Common myeloid progenitor, CD34-positive (primary cell): Measurements from ENCODE around the gene IL3.

ENCODE experiments used
- CTCF ChIA-PET: fragments of 350-600 bp; sonication (Branson Sonifier 250); formaldehyde crosslinking; loops from one replicate; lab custom pipeline; 2021; ENCODE audit warnings: antibody characterized with exemption; lab: Charles Lee
- POLR2A ChIA-PET: fragments of 350-600 bp; sonication (Branson Sonifier 250); formaldehyde crosslinking; loops from one replicate; lab custom pipeline; 2021; ENCODE audit warnings: antibody characterized with exemption; lab: Charles Lee
- DNase-seq, 3 donors: peaks; one replicate each; pipeline versions ENCODE4 v3.0.0 to v3.0.0-alpha.2; 2013
- H3K27ac ChIP-seq, 2 experiments: 1 replicate in 1 of 2; 2 replicates in 1 of 2; pipeline ENCODE4 v1.7.0; 2013; ENCODE audit warnings: inconsistent platforms in 2 of 2, low read length in 2 of 2, mild to moderate bottlenecking in 2 of 2, low read depth in 1 of 2, moderate library complexity in 1 of 2; ENCODE audit not compliant: severe bottlenecking in 2 of 2, insufficient read depth in 1 of 2, poor library complexity in 1 of 2
- H3K27me3 ChIP-seq, 5 experiments: replicated peaks in 2 of 5; 1 replicate in 3 of 5; 2 replicates in 2 of 5; pipeline versions ENCODE4 v1.6.1 to v1.7.0; 2013; ENCODE audit warnings: low read length in 4 of 5, mild to moderate bottlenecking in 2 of 5, moderate library complexity in 2 of 5, inconsistent platforms in 1 of 5; ENCODE audit not compliant: insufficient read depth in 5 of 5, control insufficient read depth in 4 of 5
- H3K36me3 ChIP-seq, 4 experiments: 1 replicate in 2 of 4; 2 replicates in 2 of 4; pipeline versions ENCODE4 v1.6.1 to v1.7.0; 2013; ENCODE audit warnings: low read length in 3 of 4, control low read depth in 1 of 4, mild to moderate bottlenecking in 1 of 4; ENCODE audit not compliant: control insufficient read depth in 4 of 4, insufficient read depth in 4 of 4
- H3K4me1 ChIP-seq, 4 experiments: 1 replicate in 3 of 4; 2 replicates in 1 of 4; pipeline versions ENCODE4 v1.6.1 to v1.7.1; 2013; ENCODE audit warnings: low read length in 3 of 4, mild to moderate bottlenecking in 3 of 4, control low read depth in 1 of 4, inconsistent platforms in 1 of 4, moderate library complexity in 1 of 4; ENCODE audit not compliant: control insufficient read depth in 4 of 4, insufficient read depth in 4 of 4; ENCODE audit errors: control extremely low read depth in 1 of 4
- H3K4me3 ChIP-seq, 7 experiments: 1 replicate in 4 of 7; 2 replicates in 3 of 7; pipeline versions ENCODE4 v1.5.1 to v1.7.0; 2013; ENCODE audit warnings: mild to moderate bottlenecking in 7 of 7, low read length in 6 of 7, moderate library complexity in 6 of 7, inconsistent platforms in 2 of 7, low read depth in 2 of 7, control low read depth in 1 of 7; ENCODE audit not compliant: insufficient read depth in 4 of 7, control insufficient read depth in 1 of 7; ENCODE audit errors: extremely low read depth in 1 of 7
- H3K9me3 ChIP-seq, 5 experiments: 1 replicate in 4 of 5; 2 replicates in 1 of 5; pipeline versions ENCODE4 v1.6.1 to v1.7.1; 2013; ENCODE audit warnings: low read length in 4 of 5, mild to moderate bottlenecking in 2 of 5, inconsistent platforms in 1 of 5, low read depth in 1 of 5, moderate library complexity in 1 of 5; ENCODE audit not compliant: control insufficient read depth in 4 of 5, insufficient read depth in 2 of 5; ENCODE audit errors: control extremely low read depth in 1 of 5
- WGBS: methylation state at CpG from one replicate; pipeline ENCODE4 v1.1.5; 2013; ENCODE audit not compliant: insufficient coverage; 5-methylcytosine and 5-hydroxymethylcytosine counted together

Gene IL3

DNA sequence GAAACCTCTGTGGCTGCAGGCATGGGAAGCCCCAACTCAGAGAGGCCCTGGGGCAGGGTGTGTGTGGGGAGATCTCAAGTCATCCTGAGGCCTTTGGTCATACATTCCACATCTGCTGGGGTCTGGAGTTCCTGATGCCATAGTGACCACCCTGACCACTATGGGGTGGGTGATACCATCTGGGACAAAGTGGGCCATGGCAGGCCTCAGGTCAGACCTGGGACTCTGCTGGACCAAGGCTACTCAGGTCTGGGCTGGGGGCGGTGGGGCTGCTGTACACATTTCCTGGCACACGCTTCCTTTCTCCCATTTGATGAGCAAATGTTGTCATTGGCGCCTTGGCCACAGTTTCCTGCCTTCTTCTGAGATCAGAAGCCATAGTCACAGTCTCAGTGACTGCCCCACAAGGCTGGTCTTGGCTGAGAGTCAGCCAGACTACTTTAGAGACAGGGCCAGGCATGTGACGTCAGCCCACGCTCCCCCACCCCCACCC, 33.9 kb upstream of the IL3 start:
- H3K27me3 ChIP-seq, result peaks cover 0 to 1% (median 0%) of the 10 kb centered on the region in 5 experiments
- H3K4me3 ChIP-seq, result no peak overlapping the region
- DNase-seq, result no peak
- POLR2A ChIA-PET, result no interaction called here
- no peaks in the 10 kb centered on the region for H3K9me3 ChIP-seq
- 83% methylated on average over 2 of the region's 5 CpGs for WGBS
- CTCF ChIA-PET, result no interaction called here
- no peaks in the 10 kb centered on the region for H3K4me1 ChIP-seq
- no peaks in the 10 kb centered on the region for H3K36me3 ChIP-seq
- no peak overlapping the region for H3K27ac ChIP-seq

DNA sequence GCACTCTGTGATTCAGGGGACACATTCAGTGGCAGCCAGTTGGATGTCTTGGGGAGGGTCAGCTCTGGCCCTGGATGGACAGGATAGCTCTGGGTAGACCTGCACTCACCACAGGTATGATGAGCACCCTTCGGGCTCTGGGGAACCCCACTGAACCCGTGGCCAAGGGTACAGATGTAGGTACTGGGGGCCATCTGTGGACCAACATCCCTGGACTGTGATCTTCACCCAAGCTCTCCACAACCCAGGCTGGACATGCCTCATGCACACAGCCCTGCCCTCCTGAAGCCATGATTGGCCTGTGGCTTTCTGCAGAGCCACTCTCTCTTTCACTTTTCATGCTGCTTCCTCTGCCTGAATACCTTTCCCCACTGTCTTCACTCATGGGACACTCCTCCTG, 33.4 kb upstream of the IL3 start:
- H3K36me3 ChIP-seq, result no peaks in the 10 kb centered on the region
- H3K27ac ChIP-seq, result no peak overlapping the region
- ChIA-PET POLR2A (no interaction called here), CTCF (no interaction called here)
- 94% methylated on average over 2 of the region's 2 CpGs for WGBS
- peaks cover 0 to 1% (median 0%) of the 10 kb centered on the region in 5 experiments for H3K27me3 ChIP-seq
- DNase-seq, result no peak
- no peak overlapping the region for H3K4me3 ChIP-seq
- no peaks in the 10 kb centered on the region for H3K9me3 ChIP-seq
- no peaks in the 10 kb centered on the region for H3K4me1 ChIP-seq

DNA sequence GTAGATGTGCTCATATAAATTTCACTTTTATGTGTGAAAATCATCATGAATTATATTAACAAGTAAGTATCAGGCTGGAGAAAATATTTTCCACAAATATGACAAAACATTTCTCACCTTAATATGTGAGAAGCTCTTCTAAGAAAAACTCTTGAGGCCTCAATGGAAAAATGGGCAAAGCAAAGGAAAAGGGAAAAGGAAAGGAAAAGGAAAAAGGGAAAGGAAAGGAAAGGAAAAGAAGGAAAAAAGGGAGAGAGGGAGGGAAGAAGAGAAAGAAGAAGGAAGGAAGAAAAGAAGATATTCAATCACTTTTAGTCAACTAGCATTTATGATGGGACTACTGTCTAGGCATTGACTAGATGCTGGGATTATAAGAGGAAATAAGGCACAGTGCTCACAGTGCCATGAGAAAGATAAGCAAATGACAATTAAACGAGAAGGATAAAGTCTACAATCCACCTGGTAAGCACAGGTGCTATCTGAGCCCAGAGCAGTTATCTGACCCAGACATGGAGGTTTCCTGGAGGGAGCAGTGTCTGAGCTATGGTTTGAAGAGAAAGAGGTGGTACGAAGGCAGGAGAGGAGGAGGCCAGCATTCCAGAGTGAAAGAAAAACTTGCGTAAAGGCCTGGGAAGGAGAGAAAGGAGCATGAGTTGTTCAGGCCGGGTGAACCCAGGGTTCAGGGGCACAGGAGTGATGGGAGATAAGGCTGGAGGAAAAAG, 30.7 kb upstream of the IL3 start:
- Histone ChIP-seq H3K4me1 (no peaks in the 10 kb centered on the region), H3K27ac (no peak overlapping the region), H3K9me3 (peaks cover 0 to 4% (median 0%) of the 10 kb centered on the region in 5 experiments), H3K36me3 (no peaks in the 10 kb centered on the region), H3K27me3 (no peaks in the 10 kb centered on the region), H3K4me3 (no peak overlapping the region)
- DNase-seq, result no peak
- POLR2A ChIA-PET, result no interaction called here
- CTCF ChIA-PET, result interaction anchor here (0.6 to 0.7 kb wide), 3 partner anchors 9 to 442 kb away, joined by 3 read pairs; no protein-coding TSS in a partner anchor
- 90% methylated on average over 4 of the region's 4 CpGs for WGBS

DNA sequence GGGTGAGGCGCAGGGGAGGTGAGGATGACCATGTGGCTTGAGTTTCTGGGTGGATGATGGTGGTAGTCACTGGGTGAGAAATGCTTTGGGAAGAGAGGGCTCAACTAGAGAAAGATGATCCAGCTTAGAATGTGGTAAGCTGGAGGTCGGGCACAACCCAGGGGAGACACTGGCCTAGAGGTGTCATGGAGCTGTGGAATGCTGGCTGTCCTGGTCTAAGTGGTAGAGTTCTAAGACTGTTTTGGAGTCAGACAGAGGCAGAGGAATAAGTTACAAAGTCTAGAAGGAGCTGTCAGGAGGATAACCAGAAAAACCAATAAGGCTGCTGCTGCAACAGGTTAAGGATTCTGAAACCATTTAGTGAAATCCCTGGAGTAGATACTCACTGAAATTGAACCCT, 29.8 kb upstream of the IL3 start:
- POLR2A ChIA-PET, result no interaction called here
- DNase-seq, result no peak
- Histone ChIP-seq H3K4me1 (no peaks in the 10 kb centered on the region), H3K4me3 (no peak overlapping the region), H3K27me3 (no peaks in the 10 kb centered on the region), H3K36me3 (no peaks in the 10 kb centered on the region), H3K27ac (no peak overlapping the region), H3K9me3 (peaks cover 0 to 4% (median 0%) of the 10 kb centered on the region in 5 experiments)
- CTCF ChIA-PET, result interaction anchor here (1.5 to 1.7 kb wide), 2 partner anchors 18 to 35 kb away, joined by 3 read pairs; no protein-coding TSS in a partner anchor
- 100% methylated on average over 1 of the region's 2 CpGs for WGBS

DNA sequence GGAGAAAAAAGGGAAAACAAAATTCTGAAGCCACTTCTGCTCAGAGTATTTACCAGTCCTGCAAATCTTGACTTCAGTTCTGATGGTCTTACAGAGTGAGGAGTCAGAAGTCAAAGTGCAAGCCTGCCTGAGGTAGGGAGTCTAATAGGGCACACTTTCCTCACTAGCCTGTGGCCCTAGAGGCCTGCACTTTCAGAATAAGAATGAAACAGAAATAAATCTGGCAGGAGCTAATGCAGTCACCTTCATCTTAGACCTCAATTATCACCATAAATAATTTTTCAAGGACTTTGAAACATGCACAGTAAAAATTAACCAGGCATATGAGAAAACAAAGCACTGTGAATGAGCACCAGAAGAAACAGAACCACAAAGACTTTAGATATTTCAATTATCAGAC, 28.3 kb upstream of the IL3 start:
- no peak overlapping the region for H3K4me3 ChIP-seq
- no peaks in the 10 kb centered on the region for H3K27me3 ChIP-seq
- CTCF ChIA-PET, result interaction anchor here (1.7 kb wide), 1 partner anchor 19 kb away, joined by 3 read pairs; no protein-coding TSS in a partner anchor
- no peak overlapping the region for H3K27ac ChIP-seq
- POLR2A ChIA-PET, result no interaction called here
- H3K36me3 ChIP-seq, result no peaks in the 10 kb centered on the region
- no peak for DNase-seq
- H3K4me1 ChIP-seq, result no peaks in the 10 kb centered on the region
- H3K9me3 ChIP-seq, result peaks cover 0 to 4% (median 0%) of the 10 kb centered on the region in 5 experiments

DNA sequence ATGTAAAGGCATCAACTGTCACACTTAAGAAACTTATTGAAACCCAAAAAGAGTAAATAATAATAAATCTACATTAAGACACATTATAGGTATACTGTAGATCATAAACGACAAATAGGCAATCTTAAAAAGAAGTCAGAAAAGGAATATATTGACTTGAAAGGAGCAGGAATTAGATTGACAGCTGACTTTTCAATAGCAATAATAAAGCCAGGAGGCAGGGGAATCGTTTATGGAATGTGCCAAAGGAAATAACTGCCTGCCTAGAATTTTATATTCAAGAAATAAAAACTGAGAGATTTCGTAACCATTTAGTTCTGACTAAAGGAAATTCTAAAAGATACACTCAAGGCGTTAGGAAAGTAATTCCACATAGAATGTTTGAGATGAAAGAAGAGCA, 27.3 kb upstream of the IL3 start:
- Histone ChIP-seq H3K9me3 (peaks cover 0 to 4% (median 0%) of the 10 kb centered on the region in 5 experiments), H3K27ac (no peak overlapping the region), H3K4me3 (no peak overlapping the region), H3K27me3 (no peaks in the 10 kb centered on the region), H3K4me1 (no peaks in the 10 kb centered on the region), H3K36me3 (no peaks in the 10 kb centered on the region)
- POLR2A ChIA-PET, result no interaction called here
- CTCF ChIA-PET, result no interaction called here
- 100% methylated on average over 1 of the region's 4 CpGs for WGBS
- DNase-seq, result no peak

DNA sequence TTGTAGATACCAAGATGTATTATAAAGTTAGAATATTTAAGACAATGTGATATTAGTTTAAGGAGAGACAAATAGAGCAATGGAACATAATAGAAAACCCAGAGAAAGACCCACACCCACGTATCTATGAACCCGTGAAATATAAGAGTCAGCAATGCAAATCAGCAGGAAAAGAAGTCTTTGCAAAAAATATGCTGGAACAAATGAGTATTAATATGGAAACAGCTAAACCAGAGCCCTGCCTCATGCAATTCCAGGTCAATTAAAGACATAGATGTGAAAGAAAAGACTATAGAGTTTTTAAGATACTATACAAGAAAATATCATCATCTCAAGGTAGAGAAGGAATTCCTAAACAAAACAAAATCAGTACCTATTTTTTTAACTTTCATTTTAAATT, 23.1 kb upstream of the IL3 start:
- Histone ChIP-seq H3K4me3 (no peak overlapping the region), H3K9me3 (peaks cover 0 to 4% (median 3%) of the 10 kb centered on the region in 5 experiments), H3K27me3 (no peaks in the 10 kb centered on the region), H3K4me1 (no peaks in the 10 kb centered on the region), H3K27ac (no peak overlapping the region), H3K36me3 (no peaks in the 10 kb centered on the region)
- no peak for DNase-seq
- POLR2A ChIA-PET, result no interaction called here
- no CpG with 5 or more reads among the region's 2 CpGs for WGBS
- CTCF ChIA-PET, result interaction anchor here (1.3 kb wide), 1 partner anchor 10 kb away, joined by 3 read pairs; no protein-coding TSS in a partner anchor
